ENCODE measurements around the gene UNC13C. TPM values are rescaled to one million over a fixed set of nuclear protein-coding genes. Genes with fewer than 3 reads are reported as not detected.

The UNC13C gene
- total and polyA plus RNA-seq, 10 of the 15 experiments (the other 5 are each of a cell fraction or from before 2014, with no cell fraction given): 9.9 to 81.3 (median 25.0) TPM

GRCh38 chr15:54149115-54149531 is 170.9 kb downstream of the UNC13C start (continued):
- TF ChIP-seq RELB (IDR thresholded peaks at IDR 0.05; ENCODE audit: low read depth) (0 out of 2 replicates have a peak, but pooled peaks have one; percentile 26), GATAD2B (conservative IDR thresholded peaks at IDR 0.05; ENCODE audit: low read depth) (no peak), STAT3 (IDR thresholded peaks at IDR 0.05; ENCODE audit: low read depth, low read length) (no peak), PRDM15 (CRISPR knock-in tag; IDR thresholded peaks at IDR 0.05) (no peak), YY1 (IDR thresholded peaks at IDR 0.05; ENCODE audit: low read depth, low read length) (no peak), RAD51 (IDR thresholded peaks at IDR 0.05) (no peak), TBL1XR1 (IDR thresholded peaks at IDR 0.05; ENCODE audit: low read depth, low read length) (no peak), SMARCA5 (IDR thresholded peaks at IDR 0.05) (no peak), WRNIP1 (IDR thresholded peaks at IDR 0.05; ENCODE audit: borderline replicate concordance, low read depth, low read length) (no peak), IRF4 (IDR thresholded peaks at IDR 0.05; ENCODE audit: low read depth, low read length) (no peak), ZBTB11 (CRISPR knock-in tag; IDR thresholded peaks at IDR 0.05) (no peak), SMC3 (IDR thresholded peaks at IDR 0.05; ENCODE audit: borderline replicate concordance, low read length) (no peak), NFXL1 (IDR thresholded peaks at IDR 0.05; ENCODE audit: borderline replicate concordance) (no peak)
- TF ChIP-seq, protein P1, sequence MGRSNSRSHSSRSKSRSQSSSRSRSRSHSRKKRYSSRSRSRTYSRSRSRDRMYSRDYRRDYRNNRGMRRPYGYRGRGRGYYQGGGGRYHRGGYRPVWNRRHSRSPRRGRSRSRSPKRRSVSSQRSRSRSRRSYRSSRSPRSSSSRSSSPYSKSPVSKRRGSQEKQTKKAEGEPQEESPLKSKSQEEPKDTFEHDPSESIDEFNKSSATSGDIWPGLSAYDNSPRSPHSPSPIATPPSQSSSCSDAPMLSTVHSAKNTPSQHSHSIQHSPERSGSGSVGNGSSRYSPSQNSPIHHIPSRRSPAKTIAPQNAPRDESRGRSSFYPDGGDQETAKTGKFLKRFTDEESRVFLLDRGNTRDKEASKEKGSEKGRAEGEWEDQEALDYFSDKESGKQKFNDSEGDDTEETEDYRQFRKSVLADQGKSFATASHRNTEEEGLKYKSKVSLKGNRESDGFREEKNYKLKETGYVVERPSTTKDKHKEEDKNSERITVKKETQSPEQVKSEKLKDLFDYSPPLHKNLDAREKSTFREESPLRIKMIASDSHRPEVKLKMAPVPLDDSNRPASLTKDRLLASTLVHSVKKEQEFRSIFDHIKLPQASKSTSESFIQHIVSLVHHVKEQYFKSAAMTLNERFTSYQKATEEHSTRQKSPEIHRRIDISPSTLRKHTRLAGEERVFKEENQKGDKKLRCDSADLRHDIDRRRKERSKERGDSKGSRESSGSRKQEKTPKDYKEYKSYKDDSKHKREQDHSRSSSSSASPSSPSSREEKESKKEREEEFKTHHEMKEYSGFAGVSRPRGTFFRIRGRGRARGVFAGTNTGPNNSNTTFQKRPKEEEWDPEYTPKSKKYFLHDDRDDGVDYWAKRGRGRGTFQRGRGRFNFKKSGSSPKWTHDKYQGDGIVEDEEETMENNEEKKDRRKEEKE (IDR thresholded peaks at IDR 0.05): no peak
- TF ChIP-seq, protein P2, sequence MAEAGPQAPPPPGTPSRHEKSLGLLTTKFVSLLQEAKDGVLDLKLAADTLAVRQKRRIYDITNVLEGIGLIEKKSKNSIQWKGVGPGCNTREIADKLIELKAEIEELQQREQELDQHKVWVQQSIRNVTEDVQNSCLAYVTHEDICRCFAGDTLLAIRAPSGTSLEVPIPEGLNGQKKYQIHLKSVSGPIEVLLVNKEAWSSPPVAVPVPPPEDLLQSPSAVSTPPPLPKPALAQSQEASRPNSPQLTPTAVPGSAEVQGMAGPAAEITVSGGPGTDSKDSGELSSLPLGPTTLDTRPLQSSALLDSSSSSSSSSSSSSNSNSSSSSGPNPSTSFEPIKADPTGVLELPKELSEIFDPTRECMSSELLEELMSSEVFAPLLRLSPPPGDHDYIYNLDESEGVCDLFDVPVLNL (IDR thresholded peaks at IDR 0.05; ENCODE audit: low read depth, low read length): no peak

Data from GM12878 (cell line).